SU-DHL-6 (cell line): Measurements from ENCODE around the gene CELF3.

Source experiments
- CTCF ChIP-seq: fragments of 200-600 bp; sonication (generic); IDR thresholded peaks from one replicate; pipeline ENCODE4 v1.5.1; 2017; ENCODE audit warnings: antibody characterized with exemption, mild to moderate bottlenecking, low read length, moderate library complexity; ENCODE audit not compliant: insufficient read depth, poor library complexity, severe bottlenecking
- EZH2phosphoT487 ChIP-seq: fragments of 200-600 bp; sonication (generic), shearing (Covaris generic); conservative IDR thresholded peaks from 2 replicates; pipeline ENCODE4 v1.6.1; 2018; ENCODE audit warnings: mild to moderate bottlenecking, antibody characterized with exemption, low read length, moderate library complexity, mixed read lengths

- TF ChIP-seq CTCF = no peak
- TF ChIP-seq EZH2phosphoT487 = no peak
Measured at GRCh38 chr1:151729157-151729965, 12.8 kb upstream of the CELF3 start.
